ENCODE measurements around the gene THRB.

The THRB gene

GRCh38 chr3:24364359-24364758, 130.3 kb downstream of the THRB start:
- Histone ChIP-seq H3K4me3 (no peak overlapping the region), H3K27ac (no peak overlapping the region)

GRCh38 chr3:24363242-24363641, 131.4 kb downstream of the THRB start:
- Histone ChIP-seq H3K4me3 (no peak overlapping the region), H3K27ac (peak overlapping the region in 1 of 21 experiments; percentile 15)

DNA sequence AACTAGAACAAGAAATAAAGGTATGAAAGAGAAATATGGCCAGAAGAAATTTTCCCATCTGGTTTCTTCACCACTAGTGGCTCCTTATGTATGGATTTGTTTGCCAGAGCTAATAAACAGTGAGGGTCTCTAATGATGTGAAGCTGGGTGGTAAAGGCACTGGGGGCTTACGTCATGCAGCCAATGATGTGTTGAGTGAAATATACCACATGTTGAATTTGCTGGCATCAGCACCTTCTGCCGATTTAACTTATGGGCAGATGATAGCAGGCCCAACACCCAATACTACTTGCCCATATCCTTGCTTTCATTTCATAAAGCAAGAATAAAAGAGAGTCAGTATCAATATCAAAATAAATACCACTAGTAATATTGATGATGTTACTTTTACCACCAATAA, 133.0 kb downstream of the THRB start:
- Histone ChIP-seq H3K27ac (no peak overlapping the region), H3K4me3 (no peak overlapping the region)

DNA sequence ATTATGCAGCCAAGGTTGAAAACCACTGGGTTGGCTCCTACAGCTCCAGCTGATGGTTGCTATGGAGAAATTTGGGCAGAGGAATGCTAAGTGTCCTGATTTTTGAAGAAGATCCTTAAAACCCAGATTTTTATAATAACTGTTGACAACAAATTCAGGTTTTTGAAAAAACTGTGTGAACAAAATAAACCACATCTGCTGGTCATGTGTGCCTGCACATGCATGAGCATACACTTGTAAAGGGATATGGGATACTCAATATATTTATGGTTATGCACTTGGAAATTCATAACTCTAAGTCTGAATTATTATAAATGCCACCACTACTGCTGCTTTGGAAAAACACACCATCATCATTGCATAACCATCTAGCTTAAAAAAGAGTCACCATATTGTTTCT, 133.7 kb downstream of the THRB start:
- H3K4me3 ChIP-seq, result no peak overlapping the region
- H3K27ac ChIP-seq, result no peak overlapping the region

- Histone ChIP-seq H3K27ac (no peak overlapping the region), H3K4me3 (no peak overlapping the region)
Observed at GRCh38 chr3:24359645-24360462, 134.8 kb downstream of the THRB start.

DNA sequence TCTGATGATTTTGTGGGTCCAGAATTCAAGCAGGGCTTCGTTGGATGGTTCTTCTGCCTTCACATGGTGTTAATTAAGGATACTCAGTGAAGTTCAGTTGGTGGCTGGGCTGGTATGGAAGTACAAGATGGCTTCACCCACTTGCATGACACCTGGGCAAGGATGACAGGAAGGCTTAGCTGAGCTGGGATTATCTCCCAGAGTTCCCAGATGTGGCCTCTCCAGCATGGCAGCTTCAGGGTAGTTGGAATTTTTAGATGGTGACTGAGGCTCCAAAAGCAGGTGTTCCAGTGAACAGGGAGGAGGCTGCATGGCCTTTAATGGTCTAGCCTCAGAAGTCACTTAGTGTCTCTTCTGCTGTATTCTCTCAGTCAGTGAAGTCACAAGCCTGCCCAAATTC, 135.5 kb downstream of the THRB start:
- Histone ChIP-seq H3K4me3 (no peak overlapping the region), H3K27ac (no peak overlapping the region)

DNA sequence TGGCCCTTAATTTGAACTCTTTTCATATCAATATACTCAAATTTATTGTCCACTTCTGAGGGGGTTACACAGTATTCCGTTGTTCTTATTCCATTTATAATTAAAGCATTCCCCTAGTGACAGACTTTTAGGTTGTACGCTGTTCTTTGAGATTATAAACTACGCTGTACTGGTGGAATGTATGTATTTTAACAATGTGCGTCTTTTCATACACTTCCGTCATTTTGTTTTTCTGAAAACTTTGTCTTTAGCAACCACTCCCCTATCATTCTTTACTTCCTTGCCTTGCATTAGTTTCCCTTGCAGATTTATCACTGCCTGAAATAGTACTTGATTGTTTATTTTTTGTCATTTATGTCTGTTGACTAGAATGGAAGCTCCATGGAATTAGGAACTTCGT, 137.0 kb downstream of the THRB start:
- H3K27ac ChIP-seq, result no peak overlapping the region
- no peak overlapping the region for H3K4me3 ChIP-seq

- no peak overlapping the region for H3K27ac ChIP-seq
- no peak overlapping the region for H3K4me3 ChIP-seq
Observed at GRCh38 chr3:24355806-24356205, 138.8 kb downstream of the THRB start.

- H3K4me3 ChIP-seq, result no peak overlapping the region
- no peak overlapping the region for H3K27ac ChIP-seq
Observed at GRCh38 chr3:24354230-24354629, 140.4 kb downstream of the THRB start.

GRCh38 chr3:24352893-24353553, 141.6 kb downstream of the THRB start:
- no peak overlapping the region for H3K4me3 ChIP-seq
- no peak overlapping the region for H3K27ac ChIP-seq

GRCh38 chr3:24351779-24352469, 142.7 kb downstream of the THRB start:
- H3K4me3 ChIP-seq, result no peak overlapping the region
- H3K27ac ChIP-seq, result peak overlapping the region in 1 of 21 experiments; percentile 6

- no peak overlapping the region for H3K4me3 ChIP-seq
Observed at GRCh38 chr3:24349367-24350019, 145.2 kb downstream of the THRB start.

DNA sequence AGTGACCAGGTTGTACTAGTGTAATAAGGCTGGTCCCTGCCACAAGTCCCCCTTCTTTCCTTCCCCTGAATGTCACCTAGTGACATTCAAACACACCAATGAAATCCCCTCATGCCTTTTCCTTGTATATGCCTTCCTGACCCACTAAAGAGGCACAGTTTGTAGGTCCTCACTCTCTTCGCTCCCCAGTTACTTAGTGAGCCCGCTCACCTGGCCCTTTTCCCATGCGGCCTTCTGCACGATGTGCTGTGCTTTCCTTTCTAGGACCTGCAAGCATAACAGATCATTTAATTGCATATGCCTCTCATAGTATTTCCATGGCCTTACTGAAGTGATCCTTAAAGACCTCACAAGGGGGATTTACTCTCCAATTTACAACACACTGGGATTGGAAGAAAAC, 146.3 kb downstream of the THRB start:
- H3K27ac ChIP-seq, result no peak overlapping the region
- H3K4me3 ChIP-seq, result no peak overlapping the region

More at GRCh38 chr3:24349367-24350019, 145.2 kb downstream of the THRB start:
- H3K27ac ChIP-seq, result no peak overlapping the region

- H3K27ac ChIP-seq, result no peak overlapping the region
- H3K4me3 ChIP-seq, result no peak overlapping the region
Observed at GRCh38 chr3:24344784-24345439, 149.7 kb downstream of the THRB start.

- Histone ChIP-seq H3K27ac (no peak overlapping the region), H3K4me3 (no peak overlapping the region)
Observed at GRCh38 chr3:24343084-24343783, 151.4 kb downstream of the THRB start.

GRCh38 chr3:24342275-24342674, 152.4 kb downstream of the THRB start:
- Histone ChIP-seq H3K4me3 (no peak overlapping the region), H3K27ac (no peak overlapping the region)

DNA sequence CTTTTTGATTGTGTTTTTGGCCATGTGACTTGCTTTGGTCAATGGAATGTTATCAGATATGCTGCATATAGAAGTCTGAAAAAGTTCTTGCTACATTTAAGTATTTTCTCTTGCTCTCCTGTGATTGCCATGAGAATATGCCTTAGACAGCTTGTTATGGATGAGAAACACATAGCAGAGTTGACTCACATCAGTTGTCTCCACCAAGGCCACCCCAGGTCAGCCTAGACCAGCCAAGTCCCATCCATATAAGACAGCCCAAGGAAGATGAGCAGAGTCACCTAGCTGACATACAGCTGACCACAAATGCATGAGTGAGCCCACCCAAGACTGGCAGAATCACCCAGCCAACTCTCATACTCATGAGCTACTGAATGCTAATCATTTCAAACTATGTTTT, 153.0 kb downstream of the THRB start:
- Histone ChIP-seq H3K4me3 (no peak overlapping the region), H3K27ac (no peak overlapping the region)

- H3K4me3 ChIP-seq, result no peak overlapping the region
- no peak overlapping the region for H3K27ac ChIP-seq
Observed at GRCh38 chr3:24340966-24341365, 153.7 kb downstream of the THRB start.

DNA sequence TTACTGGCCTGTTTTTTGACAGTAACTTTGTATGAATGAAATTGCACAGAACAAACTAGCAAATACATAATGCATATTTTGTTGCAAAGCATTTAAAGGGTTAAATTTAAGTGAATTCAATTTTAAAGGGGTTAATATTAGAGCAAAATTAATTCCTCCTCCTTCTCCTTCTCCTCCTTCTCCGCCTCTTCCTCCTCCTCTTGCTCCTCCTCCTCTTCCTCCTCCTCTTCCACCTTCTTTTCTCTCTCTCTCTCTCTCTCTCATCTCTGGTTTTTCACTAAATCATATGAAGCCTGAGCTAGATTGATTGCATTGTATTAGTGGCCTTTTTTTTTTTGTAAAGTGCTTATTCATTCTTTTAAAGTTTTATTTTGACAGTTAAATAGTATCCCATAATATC, 154.5 kb downstream of the THRB start:
- Histone ChIP-seq H3K27ac (no peak overlapping the region), H3K4me3 (no peak overlapping the region)
